Trophoblast cell (in vitro differentiated cells and primary cell): ENCODE data around the gene MYL4.
"Not testable (repeated sequence)": the region's sequence is repeated elsewhere in the genome, so short reads cannot be mapped to it uniquely, and the experiment has no call there.

ENCODE experiments used
- DNase-seq, 2 donors: peaks; one replicate each; pipeline ENCODE4 v3.0.0-alpha.2; 2016
- H2AFZ ChIP-seq: 2 replicates; pipeline ENCODE4 v1.6.1; 2013; ENCODE audit warnings: low read length, moderate library complexity, mild to moderate bottlenecking; ENCODE audit not compliant: insufficient read depth, poor library complexity
- H2AK5ac ChIP-seq: 2 replicates; pipeline ENCODE4 v1.6.1; 2013; ENCODE audit warnings: mild to moderate bottlenecking, low read length
- H2BK120ac ChIP-seq: 2 replicates; pipeline ENCODE4 v1.6.1; 2013; ENCODE audit warnings: low read length, mild to moderate bottlenecking, moderate library complexity; ENCODE audit not compliant: insufficient read depth, poor library complexity
- H2BK12ac ChIP-seq: 2 replicates; pipeline ENCODE4 v1.6.1; 2013; ENCODE audit warnings: mild to moderate bottlenecking, low read length, moderate library complexity
- H2BK5ac ChIP-seq: 2 replicates; pipeline ENCODE4 v1.6.1; 2013; ENCODE audit warnings: low read length, low read depth, moderate library complexity, mild to moderate bottlenecking; ENCODE audit not compliant: poor library complexity
- H3K14ac ChIP-seq: 2 replicates; pipeline ENCODE4 v1.6.1; 2013; ENCODE audit warnings: mild to moderate bottlenecking, low read length
- H3K18ac ChIP-seq: 2 replicates; pipeline ENCODE4 v1.6.1; 2013; ENCODE audit warnings: mild to moderate bottlenecking, low read length
- H3K23ac ChIP-seq: 2 replicates; pipeline ENCODE4 v1.6.1; 2013; ENCODE audit warnings: low read length
- H3K27ac ChIP-seq: 2 replicates; pipeline ENCODE4 v1.5.1; 2013; ENCODE audit warnings: low read depth, mild to moderate bottlenecking, inconsistent platforms, low read length, moderate library complexity
- H3K27me3 ChIP-seq: 2 replicates; pipeline ENCODE4 v1.6.1; 2013; ENCODE audit warnings: inconsistent platforms, mild to moderate bottlenecking, low read length, moderate library complexity; ENCODE audit not compliant: insufficient read depth
- H3K36me3 ChIP-seq, 2 experiments: 1 replicate in 1 of 2; 2 replicates in 1 of 2; pipeline ENCODE4 v1.6.1; 2013; ENCODE audit warnings: low read length in 2 of 2, mild to moderate bottlenecking in 2 of 2, moderate library complexity in 1 of 2; ENCODE audit not compliant: insufficient read depth in 2 of 2, control insufficient read depth in 1 of 2
- H3K4ac ChIP-seq: 2 replicates; pipeline ENCODE4 v1.6.1; 2013; ENCODE audit warnings: low read depth, mild to moderate bottlenecking, low read length, moderate library complexity
- H3K4me1 ChIP-seq, 2 experiments: 1 replicate in 1 of 2; 2 replicates in 1 of 2; pipeline ENCODE4 v1.6.1; 2013; ENCODE audit warnings: low read length in 2 of 2, mild to moderate bottlenecking in 2 of 2, moderate library complexity in 1 of 2; ENCODE audit not compliant: insufficient read depth in 2 of 2, control insufficient read depth in 1 of 2
- H3K4me2 ChIP-seq: 2 replicates; pipeline ENCODE4 v1.6.1; 2013; ENCODE audit warnings: inconsistent platforms, mild to moderate bottlenecking, low read length, moderate library complexity
- H3K4me3 ChIP-seq: 2 replicates; pipeline ENCODE4 v1.5.1; 2013; ENCODE audit warnings: mild to moderate bottlenecking, low read depth, low read length, inconsistent platforms
- H3K79me1 ChIP-seq: one replicate; pipeline ENCODE4 v1.6.1; 2013; ENCODE audit warnings: low read length
- H3K79me2 ChIP-seq: 2 replicates; pipeline ENCODE4 v1.6.1; 2013; ENCODE audit warnings: low read length, mild to moderate bottlenecking; ENCODE audit not compliant: control insufficient read depth, insufficient read depth, poor library complexity
- H3K9ac ChIP-seq: 2 replicates; pipeline ENCODE4 v1.6.1; 2013; ENCODE audit warnings: mild to moderate bottlenecking, low read length
- H3K9me3 ChIP-seq: 2 replicates; pipeline ENCODE4 v1.6.1; 2013; ENCODE audit warnings: low read depth, mild to moderate bottlenecking, control low read depth, inconsistent platforms, low read length; ENCODE audit not compliant: insufficient read depth
- H4K12ac ChIP-seq: 2 replicates; pipeline ENCODE4 v1.6.1; 2013; ENCODE audit warnings: low read depth, mild to moderate bottlenecking, low read length, moderate library complexity
- H4K8ac ChIP-seq: 2 replicates; pipeline ENCODE4 v1.6.1; 2013; ENCODE audit warnings: low read depth, mild to moderate bottlenecking, low read length, moderate library complexity
- H4K91ac ChIP-seq: one replicate; pipeline ENCODE4 v1.6.1; 2013; ENCODE audit warnings: low read depth, mild to moderate bottlenecking, low read length, moderate library complexity
- WGBS: extraction: QIAGEN DNeasy Blood & Tissue Kit; methylation state at CpG from one replicate; pipeline ENCODE4 v1.1.7; 2013; ENCODE audit warnings: missing lambda C conversion rate; ENCODE audit not compliant: insufficient read length, insufficient coverage; ENCODE audit errors: extremely low coverage; 5-methylcytosine and 5-hydroxymethylcytosine counted together

Gene MYL4

GRCh38 chr17:47166854-47167253 lies 42.3 kb upstream of the MYL4 start:
- not testable (repeated sequence) for H3K27ac ChIP-seq, H2BK5ac ChIP-seq, H3K23ac ChIP-seq, H2AK5ac ChIP-seq, H4K91ac ChIP-seq, H3K79me1 ChIP-seq, H3K18ac ChIP-seq, H3K4me2 ChIP-seq, H3K9ac ChIP-seq, DNase-seq, H3K9me3 ChIP-seq, H2BK120ac ChIP-seq, H3K4ac ChIP-seq, H4K12ac ChIP-seq, H3K14ac ChIP-seq, H2AFZ ChIP-seq, H3K27me3 ChIP-seq, H3K4me3 ChIP-seq, H3K4me1 ChIP-seq, H3K79me2 ChIP-seq, H2BK12ac ChIP-seq, H4K8ac ChIP-seq
- no CpG with 5 or more reads among the region's 5 CpGs for WGBS
- H3K36me3 ChIP-seq = peaks cover 22 to 23% of the 10 kb centered on the region in 2 experiments

- not testable (repeated sequence) for H4K12ac ChIP-seq, H3K79me2 ChIP-seq, H2BK120ac ChIP-seq, H2AK5ac ChIP-seq, H3K9me3 ChIP-seq, H3K4ac ChIP-seq, H3K23ac ChIP-seq, H2BK5ac ChIP-seq, H3K4me2 ChIP-seq, DNase-seq, H3K27ac ChIP-seq, H3K4me3 ChIP-seq, H2AFZ ChIP-seq, H3K9ac ChIP-seq, H3K18ac ChIP-seq, H3K14ac ChIP-seq, H3K79me1 ChIP-seq, H3K4me1 ChIP-seq, H3K27me3 ChIP-seq, H4K8ac ChIP-seq, H4K91ac ChIP-seq, H2BK12ac ChIP-seq
- WGBS = no CpG with 5 or more reads among the region's 4 CpGs
- H3K36me3 ChIP-seq = peaks cover 22 to 23% of the 10 kb centered on the region in 2 experiments
These were observed 40.3 kb upstream of the MYL4 start for GRCh38 chr17:47168896-47169295.

- DNase-seq = no peak
- Histone ChIP-seq H3K4me2 (no peak overlapping the region), H3K27me3 (no peaks in the 10 kb centered on the region), H3K14ac (no peak overlapping the region), H2BK5ac (no peak overlapping the region), H2BK12ac (no peak overlapping the region), H3K18ac (no peak overlapping the region), H3K36me3 (peaks cover 20 to 22% of the 10 kb centered on the region in 2 experiments), H3K79me1 (no peaks in the 10 kb centered on the region), H3K9me3 (no peaks in the 10 kb centered on the region), H3K23ac (no peak overlapping the region), H4K8ac (no peak overlapping the region), H3K27ac (no peak overlapping the region), H2AFZ (no peak overlapping the region), H4K91ac (no peak overlapping the region), H3K4me1 (no peaks in the 10 kb centered on the region), H3K4ac (no peak overlapping the region), H3K9ac (no peak overlapping the region), H3K79me2 (no peaks in the 10 kb centered on the region), H2BK120ac (no peak overlapping the region), H2AK5ac (no peak overlapping the region), H4K12ac (no peak overlapping the region), H3K4me3 (no peak overlapping the region)
- no CpG with 5 or more reads among the region's 4 CpGs for WGBS
These were observed 38.4 kb upstream of the MYL4 start for GRCh38 chr17:47170710-47171109.

GRCh38 chr17:47172696-47173565 lies 36.2 kb upstream of the MYL4 start:
- H3K4me1 ChIP-seq = no peaks in the 10 kb centered on the region
- DNase-seq = no peak
- WGBS = no CpG with 5 or more reads among the region's 2 CpGs
- no peak overlapping the region for H4K12ac ChIP-seq
- H2BK5ac ChIP-seq = no peak overlapping the region
- H3K79me2 ChIP-seq = no peaks in the 10 kb centered on the region
- peaks cover 16 to 19% of the 10 kb centered on the region in 2 experiments for H3K36me3 ChIP-seq
- H4K8ac ChIP-seq = no peak overlapping the region
- H3K18ac ChIP-seq = no peak overlapping the region
- H3K23ac ChIP-seq = no peak overlapping the region
- H4K91ac ChIP-seq = no peak overlapping the region
- no peak overlapping the region for H3K9ac ChIP-seq
- H3K9me3 ChIP-seq = no peaks in the 10 kb centered on the region
- no peaks in the 10 kb centered on the region for H3K79me1 ChIP-seq
- H2AFZ ChIP-seq = no peak overlapping the region
- H3K4me2 ChIP-seq = no peak overlapping the region
- no peak overlapping the region for H2BK12ac ChIP-seq
- no peak overlapping the region for H3K14ac ChIP-seq
- H3K4me3 ChIP-seq = no peak overlapping the region
- H2AK5ac ChIP-seq = no peak overlapping the region
- H3K27me3 ChIP-seq = no peaks in the 10 kb centered on the region
- no peak overlapping the region for H2BK120ac ChIP-seq
- no peak overlapping the region for H3K4ac ChIP-seq
- H3K27ac ChIP-seq = no peak overlapping the region
